NCI-H1105 (cell line): ENCODE data around the gene RAB8A.

ENCODE experiments used
- DNase-seq: peaks from one replicate; lab custom pipeline; 2025; lab: John Stamatoyannopoulos, UW

Gene RAB8A

DNA sequence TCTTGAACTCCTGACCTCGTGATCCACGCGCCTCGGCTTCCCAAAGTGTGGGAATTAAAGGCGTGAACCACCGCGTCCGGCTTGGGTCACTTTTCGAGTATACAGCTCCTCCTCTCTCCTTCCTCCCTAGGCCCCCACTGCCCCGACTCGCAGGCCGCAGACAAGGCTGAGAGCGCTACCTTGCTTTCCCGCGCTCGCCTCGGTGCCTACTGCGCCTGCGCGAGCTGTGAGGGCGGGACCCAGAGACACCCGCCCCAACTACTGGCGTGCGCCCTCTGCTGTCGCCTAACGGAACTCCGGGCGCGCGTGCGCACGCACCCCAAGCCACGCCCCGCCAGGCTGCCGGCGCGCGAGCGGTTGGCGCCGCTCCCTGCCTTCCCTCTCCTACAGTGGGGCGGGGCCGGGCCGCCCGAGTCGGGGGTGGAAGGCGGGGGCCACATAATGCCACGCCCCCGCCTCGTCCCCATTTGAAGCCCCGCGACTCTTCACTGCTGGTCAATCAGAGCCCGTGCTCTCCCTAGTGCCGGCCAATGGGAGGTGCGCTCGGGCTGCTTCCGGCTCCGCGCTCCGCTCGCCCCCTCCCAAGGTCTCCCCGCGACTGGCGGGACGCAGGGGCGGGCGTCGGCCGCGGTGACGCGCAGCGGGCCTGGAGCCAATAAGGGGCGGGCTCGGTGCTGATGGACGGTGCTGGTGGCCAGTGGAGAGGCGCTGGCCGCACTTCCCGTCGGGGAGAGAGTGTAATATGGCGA is at the start of gene RAB8A:
RAB8A (plus strand) TSS at position 730 of the 749 bp plus-strand sequence; CDS start at position 743, 13 bp downstream.
- peak; percentile 98 for DNase-seq

DNA sequence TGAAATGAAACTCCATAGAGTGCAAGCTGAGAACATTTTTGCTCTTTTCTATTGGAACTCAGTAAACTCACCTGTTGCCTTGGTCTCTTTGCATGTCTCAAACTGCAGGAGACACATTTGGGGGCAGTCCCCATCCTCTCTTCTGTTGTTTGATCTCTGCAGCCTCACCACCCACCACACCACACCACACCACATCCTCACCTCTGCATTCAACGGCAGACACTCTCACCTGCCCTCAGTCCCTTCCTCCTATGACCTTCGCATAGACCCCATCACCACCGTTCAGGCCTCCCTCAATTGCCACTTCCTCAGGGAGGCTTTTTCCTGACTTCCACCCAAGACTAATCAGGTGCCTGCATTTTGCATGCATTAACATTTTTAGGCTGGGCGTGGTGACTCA is 49.7 kb upstream of the RAB8A start:
- no peak for DNase-seq

DNA sequence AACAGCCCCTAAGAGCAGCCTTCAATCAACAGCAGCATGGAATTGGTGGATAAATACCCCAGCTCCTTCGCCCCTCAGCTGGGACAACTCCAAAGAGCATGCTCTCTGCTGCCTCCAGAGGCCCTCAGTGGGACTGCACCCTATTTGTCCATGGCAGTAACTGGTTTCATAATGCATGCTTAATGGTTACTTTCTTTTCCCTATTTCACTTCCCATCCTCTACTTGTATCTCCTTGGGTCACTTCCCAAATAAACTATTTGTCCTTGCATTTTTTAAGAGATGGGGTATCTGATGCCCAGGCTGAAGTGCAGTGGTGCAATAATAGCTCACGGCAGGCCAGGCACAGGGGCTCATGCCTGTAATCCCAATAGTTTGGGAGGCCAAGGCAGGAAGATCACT is 48.9 kb upstream of the RAB8A start:
- DNase-seq = peak; percentile 24

DNA sequence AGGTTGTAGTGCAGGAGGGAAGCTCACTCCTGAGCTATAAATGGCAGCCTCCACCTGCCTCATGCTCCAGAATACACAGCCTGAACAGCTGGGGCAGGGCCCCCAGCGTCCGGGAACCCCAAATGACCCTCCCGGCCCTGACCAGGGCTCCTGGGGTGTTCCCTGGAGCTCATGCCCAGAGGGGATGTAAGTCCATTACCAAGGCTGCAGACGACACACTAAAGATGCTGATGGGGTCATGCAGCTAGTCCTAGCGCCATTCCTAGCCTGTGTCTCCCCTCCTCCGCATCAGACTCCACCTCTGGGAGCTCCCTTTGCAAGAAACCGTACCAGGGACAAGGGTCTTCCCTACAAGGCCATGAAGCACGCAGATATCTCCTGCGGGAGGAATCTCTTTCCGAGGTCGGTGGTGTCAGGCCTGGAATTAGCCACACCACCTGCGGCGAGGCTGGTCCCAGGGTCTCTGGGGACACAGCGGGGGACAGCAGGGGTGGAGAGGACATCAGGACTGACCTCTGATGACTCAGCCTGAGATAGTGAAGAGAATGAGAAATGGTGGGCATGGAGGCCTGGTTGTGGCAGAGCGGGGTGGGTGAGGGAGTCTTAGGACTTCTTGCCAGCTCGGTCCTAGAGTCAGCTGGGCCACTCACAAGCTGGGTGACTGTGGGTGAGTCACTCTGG is 47.3 kb upstream of the RAB8A start:
- no peak for DNase-seq

DNA sequence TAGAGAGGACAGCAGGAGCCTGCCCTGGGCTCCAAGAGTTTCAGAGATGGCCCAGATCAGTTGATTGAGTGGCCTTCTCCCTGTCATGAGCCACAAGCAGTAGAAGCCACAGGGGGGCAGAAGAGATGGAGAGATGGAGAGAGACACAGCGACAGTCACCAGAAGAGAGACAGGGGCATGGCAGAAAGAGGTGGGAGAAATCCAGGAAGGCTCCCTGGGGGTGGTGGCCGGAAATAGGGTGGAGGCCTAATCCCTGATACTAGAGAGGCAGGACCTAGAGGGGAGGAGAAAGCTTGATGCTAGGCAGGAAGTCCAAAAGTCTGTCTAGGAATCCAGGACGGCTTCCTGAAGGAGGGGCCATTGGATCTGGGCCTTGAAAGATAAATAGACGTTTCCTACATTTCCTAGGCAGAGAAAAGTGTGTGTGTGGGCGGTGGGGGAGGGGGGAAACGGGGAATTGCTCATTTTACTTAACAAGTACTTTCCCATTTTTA is 45.0 kb upstream of the RAB8A start:
- DNase-seq = no peak

DNA sequence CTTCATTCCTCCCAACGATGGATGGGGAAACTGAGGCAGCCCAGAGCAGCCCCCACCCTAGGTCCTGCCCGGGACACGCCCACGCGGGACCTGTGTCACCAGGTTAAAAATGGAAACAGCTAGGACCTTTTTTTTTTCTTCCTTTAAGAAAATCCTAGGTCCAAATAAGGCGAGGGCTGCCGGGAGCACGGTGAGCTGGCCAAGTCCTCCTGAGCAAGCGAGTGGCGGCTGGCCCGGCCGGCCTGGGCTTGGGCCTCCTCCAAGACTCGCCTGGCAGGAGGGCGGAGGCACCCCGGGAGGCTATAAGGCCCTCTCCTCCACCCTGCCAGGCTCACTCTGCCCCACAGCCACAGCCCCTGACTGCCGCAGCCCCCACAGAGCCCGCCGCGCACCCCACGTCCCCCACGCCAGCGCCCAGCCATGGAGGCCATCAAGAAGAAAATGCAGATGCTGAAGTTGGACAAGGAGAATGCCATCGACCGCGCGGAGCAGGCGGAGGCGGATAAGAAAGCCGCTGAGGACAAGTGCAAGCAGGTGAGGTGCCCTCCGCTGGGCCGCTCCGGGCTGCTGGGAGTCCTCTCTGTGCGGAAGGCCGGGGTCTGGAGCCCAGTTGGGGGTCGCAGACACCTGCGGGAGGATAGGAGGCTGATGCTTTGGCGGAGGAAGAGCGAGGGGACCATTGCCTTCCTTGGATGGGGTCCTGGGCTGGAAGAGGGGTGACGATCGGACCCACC is 44.3 kb upstream of the RAB8A start:
- no peak for DNase-seq

DNA sequence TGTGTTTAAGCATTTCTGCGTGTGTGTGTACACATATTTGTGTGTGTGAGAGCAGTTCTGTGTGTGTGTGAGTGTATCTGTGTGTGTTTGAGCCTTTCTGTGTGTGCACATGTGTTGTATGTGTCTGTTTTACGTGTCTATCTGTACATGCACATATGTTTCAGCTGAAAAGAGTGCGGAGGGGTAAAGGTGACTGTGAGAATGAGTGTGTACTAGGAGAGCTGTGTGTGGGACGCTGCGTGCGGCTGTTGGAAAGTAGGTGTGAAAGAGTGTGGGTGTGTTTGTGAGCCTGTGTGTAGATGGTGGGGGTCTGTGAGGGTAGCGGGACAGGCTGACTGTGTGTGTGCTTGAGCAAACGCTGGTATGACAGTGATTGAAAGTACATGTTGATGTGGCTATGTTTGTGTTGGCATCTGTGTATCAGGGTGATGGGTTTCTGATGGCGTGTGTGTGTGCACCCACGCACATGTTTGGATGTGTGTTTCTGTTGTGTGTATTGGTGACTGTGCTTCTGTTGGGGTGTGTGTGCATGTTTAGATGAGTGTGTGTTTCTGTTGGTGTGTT is 42.9 kb upstream of the RAB8A start:
- no peak for DNase-seq

DNA sequence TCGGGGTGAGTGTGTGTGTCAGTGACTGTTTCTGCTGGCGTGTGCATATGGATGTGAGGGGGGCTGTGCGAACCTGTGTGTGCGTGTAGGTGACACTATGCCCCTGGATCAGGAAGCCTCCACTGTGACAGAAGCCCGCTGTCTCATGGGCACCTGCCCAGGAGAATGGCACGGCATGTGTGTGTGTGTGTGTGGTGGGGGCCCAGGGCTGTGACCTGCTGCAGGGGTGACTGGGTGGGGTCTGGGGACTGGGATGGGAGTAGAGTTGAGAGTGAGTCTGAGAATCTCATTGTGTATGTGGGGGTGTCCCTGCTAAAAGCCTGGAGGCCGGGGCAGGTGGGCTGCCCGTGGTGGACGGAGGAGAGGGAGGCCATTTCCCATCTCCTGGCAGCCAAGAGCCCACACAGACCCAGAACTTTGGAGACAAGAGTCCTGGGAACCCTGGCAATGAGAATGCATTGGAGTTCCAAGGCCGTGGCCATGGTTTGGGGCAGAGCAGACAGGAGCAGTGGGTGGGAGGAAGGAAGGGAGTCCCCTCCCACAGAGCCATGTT is 41.8 kb upstream of the RAB8A start:
- DNase-seq = no peak

DNA sequence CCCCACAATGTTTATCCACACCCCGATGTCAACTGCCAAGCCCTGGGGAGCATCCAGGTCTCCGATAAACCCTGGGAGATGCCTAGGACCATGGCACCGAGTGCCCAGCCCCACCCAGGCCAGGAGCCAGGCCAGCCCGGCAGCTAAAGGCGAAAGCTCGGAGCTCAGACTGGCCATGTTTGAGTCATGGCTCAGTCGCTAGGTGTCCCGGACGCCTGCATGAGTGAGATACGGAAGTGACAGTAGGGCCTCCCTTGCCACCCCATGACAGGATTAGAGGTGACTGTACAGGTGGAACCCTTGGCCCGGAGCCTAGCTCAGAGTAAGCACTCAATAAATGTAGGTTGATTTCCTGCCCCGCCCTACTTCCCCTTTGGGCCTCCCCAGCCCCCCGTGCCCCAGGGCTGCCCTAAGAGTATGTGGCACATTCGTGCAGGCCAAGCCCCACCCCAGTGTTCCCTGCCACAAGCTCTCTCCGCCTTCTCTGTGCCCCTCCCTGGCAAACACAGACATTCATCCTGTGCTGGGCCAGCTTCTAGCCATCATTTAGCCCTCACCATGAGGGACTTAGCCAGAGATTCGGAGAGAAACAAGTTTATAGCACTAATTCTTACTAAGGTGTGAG is 41.2 kb upstream of the RAB8A start:
- DNase-seq = no peak

DNA sequence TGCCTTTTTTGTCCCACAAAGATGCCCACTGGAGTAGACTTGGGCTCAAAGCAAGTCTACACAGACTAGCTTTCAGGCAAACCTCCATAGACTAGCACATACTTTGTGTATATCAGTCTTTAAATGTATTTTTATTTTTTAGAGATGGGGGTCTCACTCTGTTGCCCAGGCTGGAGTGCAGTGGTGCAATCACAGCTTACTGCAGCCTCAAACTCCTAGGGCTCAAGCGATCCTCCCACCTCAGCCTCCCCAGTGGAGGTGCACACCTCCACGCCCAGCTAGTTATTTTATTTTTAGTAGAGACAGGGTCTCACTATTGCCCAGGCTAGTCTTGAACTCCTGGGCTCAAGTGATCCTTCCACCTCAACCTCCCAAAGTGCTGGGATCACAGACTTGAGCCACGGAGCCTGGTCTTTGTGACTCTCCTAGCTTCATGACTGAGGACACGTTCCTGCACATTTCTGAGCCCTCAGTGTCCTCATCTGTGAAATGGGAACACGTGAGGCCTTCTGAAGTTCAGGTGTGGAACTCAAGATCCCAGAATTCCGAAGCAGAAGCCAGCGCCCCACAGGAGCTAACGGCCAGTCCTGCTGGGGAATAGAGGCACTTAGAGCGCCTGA is 40.5 kb upstream of the RAB8A start:
- DNase-seq = no peak

DNA sequence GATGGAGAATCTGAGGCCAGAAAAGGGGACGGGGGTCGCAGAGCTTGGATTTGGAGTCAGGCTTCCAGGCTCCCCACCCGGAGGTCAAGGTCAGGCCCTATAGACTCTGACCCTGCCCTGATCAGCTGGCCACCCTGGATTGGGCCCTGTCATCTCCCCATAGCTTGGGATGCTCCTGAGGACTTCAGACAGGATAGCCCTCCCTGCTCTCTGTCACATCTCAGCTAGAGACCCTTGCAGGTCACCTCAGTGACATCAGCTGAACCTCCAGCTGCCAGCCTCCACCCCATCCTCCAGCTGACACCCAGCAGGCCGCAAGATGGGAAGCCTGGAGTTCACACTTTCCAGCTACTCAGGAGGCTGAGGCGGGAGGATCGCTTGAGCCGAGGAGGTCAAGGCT is 38.2 kb upstream of the RAB8A start:
- DNase-seq = no peak

DNA sequence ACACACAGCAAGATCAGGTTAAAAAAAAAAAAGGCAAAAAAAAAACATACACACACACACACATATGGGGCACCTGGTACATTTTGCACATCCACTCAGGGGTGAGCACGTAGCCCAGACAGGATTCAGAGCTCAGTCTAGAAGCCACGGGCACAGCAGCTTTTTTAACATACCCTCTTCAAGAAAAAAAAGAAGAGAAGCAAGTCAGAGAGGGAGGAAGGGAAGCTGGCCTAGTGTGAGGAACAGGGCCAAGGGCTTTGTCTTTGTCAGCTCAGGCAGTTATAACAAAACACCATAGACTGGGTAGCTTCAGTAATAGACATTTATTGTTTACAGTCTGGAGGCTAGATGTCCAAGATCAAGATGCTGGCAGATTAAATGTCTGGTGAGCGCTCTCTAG is 37.7 kb upstream of the RAB8A start:
- no peak for DNase-seq

DNA sequence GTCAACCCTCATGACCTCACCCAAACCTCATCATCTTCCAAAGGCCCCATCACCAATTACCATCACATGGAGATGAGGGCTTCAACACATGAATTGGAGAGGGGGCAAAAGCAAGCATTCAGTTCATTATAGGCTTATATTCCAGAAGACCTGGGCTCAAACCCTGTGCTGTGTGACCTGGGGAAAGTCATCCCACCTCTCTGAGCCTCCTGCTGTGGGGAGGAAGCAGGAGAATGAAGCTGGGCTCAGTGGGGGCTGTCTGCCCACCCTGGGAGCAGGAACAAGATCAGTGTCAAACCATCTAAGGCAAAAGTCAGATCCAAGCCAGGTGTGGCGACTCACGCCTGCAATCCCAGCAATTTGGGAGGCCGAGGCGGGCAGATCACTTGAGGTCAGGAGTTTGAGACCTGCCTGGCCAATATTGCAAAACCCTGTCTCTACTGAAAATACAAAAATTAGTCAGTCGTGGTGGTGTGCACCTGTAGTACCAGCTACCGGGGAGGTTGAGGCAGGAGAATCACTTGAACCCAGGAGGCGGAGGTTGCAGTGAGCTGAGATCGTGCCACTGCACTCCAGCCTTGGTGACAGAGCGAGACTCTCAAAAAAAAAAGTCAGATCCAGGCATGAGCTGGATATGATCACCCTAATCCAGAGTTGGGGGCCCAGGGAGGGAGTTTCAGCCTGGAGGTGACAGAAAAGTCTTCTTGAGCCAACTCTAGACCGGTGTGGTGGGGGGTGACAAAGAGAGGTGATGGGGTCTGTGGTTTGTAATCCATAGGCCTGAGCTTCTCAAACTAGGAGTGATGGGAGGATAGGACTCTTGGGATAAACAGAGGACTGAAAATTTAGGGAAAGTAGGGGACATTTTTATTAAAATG is 37.0 kb upstream of the RAB8A start:
- DNase-seq = no peak

DNA sequence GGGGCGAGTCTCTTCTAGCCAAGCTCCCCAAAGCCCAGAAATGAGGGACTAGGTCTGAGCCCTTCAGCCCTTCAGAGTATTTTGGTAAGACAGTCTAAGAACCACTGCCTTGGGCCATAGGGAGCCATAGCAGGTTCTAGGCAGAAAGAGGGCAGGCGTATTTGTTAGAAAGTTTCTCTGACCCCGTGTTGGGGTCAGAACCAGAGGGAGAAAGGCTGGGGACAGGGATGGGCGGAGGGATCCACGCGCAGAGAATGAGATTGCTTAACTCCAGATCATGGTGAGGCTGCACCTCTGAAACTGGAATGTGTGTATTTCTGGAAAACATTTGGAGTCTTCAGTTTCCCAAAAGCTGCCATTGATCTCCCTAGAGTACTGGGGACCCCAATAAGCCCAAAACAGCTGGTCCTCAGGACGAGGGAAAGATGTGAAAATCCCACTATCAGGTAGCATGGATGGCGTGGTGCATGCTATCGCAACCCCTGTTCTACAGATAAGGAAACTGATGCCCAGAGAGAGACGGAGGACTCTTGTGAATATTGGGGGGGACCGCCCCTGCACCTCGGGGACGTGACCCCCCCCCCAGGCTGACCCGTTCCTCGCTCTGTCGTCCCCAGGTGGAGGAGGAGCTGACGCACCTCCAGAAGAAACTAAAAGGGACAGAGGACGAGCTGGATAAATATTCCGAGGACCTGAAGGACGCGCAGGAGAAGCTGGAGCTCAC is 36.1 kb upstream of the RAB8A start:
- DNase-seq = no peak

DNA sequence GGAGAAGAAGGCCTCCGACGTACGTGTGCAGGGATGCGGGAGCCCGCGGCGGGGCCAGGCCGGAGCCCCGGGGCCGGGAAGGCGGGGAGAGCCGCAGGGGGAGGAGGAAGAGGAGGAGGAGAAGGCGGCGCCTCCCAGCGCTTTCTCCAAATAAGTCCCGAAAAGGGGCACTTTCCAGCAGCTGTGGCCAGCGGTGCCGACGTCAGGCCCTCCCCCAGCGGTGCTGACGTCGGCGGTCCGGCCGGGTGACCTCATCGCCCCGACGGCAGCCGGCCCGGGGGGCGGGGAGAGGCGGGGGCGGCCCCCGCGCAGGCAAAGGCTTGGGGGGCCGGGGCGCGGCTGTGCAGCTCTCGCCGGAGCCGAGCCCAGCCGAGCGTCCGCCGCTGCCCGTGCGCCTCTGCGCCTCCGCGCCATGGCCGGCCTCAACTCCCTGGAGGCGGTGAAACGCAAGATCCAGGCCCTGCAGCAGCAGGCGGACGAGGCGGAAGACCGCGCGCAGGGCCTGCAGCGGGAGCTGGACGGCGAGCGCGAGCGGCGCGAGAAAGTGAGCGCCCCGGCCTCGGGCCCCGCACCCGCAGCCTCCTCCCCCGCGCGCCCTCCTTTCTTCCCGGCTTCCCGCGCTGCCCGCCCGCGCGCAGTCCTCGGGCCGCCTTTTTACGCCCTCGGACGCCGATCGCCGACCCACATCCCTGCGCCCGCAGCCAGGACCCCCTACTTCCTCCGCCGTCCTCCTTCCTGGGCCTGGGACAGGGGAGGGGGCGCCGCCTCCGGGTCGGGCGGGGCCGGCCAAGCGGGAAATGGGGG is 35.3 kb upstream of the RAB8A start, which contains the start of gene TPM4:
TPM4 (plus strand) TSS at position 342 of the 804 bp plus-strand sequence; CDS start at position 413, 71 bp downstream.
- peak; percentile 60 for DNase-seq

DNA sequence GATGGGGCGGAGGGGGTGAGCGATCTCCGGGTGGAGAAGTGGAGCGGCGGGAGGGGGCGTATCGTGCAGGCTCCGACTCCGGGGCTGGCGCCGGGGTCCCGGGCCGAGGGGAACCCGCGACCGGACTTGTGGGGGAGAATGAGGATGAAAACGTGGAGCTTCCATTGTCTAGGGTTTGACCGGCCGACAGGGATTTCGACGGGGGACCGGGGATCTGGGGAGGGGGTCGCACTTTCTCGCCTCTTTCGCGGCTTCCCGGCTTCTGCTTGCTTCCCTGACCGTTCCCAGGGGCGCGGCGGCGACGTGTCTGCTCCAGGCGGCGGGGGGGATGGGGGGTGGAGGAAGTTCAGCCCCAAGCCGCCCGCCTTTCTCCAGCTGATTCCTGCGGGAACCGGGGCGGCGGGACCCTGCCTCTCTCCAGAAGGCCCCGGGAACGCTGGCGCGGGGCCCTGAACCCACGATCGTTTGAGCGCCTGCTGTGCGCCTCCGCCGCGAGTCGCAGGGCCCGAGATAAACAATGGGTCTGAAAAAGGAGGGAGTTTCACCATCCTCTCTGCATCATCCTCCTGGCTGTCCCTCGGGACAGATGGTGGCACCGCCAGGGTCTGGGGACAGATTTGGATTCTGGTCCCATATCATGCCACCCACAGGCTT is 34.6 kb upstream of the RAB8A start:
- peak; percentile 18 for DNase-seq

DNA sequence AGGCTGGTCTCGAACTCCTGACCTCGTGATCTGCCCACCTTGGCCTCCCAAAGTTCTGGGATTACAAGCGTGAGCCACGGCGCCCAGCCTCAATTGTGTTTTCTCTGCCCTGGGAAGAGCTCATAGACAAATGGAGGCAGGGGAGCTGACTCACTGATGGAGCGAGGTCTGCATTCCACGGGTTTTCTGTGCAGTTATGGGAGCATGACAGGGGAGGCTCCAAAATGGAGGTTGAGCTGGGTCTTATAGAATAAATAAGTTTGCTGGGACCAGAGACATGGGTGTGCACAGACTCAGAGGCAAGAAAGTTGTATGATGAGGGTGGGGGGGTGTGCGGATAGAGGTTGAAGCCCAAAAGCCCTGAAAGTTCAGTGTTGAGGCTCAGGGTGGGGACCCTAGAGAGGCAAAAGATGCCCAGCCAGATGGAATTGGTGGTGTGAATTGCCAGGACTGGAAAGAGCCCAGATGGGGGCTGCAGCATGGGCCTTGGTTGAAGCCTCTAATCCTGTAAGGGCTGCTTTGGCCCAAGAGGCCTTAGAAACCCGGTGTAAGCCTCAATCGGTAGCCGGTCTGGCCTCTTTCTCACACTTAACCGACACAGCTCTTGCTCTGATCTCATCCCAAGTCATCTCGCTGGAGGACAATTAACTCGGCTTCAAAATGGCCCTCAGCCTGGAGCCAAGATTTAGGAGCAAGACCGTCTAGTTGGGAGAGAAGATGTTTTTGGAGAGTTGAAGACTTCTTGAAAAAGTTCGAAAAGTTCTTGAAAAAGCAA is 33.5 kb upstream of the RAB8A start:
- DNase-seq = no peak
